ENCODE data around the gene ATP2B2.

Gene ATP2B2

GRCh38 chr3:10336761-10337160 lies 168.6 kb downstream of the ATP2B2 start:
- TF ChIP-seq, protein P1, sequence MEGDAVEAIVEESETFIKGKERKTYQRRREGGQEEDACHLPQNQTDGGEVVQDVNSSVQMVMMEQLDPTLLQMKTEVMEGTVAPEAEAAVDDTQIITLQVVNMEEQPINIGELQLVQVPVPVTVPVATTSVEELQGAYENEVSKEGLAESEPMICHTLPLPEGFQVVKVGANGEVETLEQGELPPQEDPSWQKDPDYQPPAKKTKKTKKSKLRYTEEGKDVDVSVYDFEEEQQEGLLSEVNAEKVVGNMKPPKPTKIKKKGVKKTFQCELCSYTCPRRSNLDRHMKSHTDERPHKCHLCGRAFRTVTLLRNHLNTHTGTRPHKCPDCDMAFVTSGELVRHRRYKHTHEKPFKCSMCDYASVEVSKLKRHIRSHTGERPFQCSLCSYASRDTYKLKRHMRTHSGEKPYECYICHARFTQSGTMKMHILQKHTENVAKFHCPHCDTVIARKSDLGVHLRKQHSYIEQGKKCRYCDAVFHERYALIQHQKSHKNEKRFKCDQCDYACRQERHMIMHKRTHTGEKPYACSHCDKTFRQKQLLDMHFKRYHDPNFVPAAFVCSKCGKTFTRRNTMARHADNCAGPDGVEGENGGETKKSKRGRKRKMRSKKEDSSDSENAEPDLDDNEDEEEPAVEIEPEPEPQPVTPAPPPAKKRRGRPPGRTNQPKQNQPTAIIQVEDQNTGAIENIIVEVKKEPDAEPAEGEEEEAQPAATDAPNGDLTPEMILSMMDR (IDR thresholded peaks at IDR 0.05; ENCODE audit: low read depth, low read length, missing control alignments), result no peak
- H3K4me3 ChIP-seq (ENCODE audit: low read depth, low read length), result no peak overlapping the region
- no peak for DNase-seq (ENCODE audit: low read depth)
- in situ Hi-C loops (cut with HindIII; ENCODE audit: low sequenced_read_pairs), result loop anchor here (25.0 kb wide), 1 partner anchor 376 kb away; no protein-coding TSS in a partner anchor

- in situ Hi-C loops (cut with HindIII; ENCODE audit: low sequenced_read_pairs), result loop anchor here (25.0 kb wide), 1 partner anchor 376 kb away; no protein-coding TSS in a partner anchor
These were observed 169.3 kb downstream of the ATP2B2 start for GRCh38 chr3:10335871-10336622.

GRCh38 chr3:10335190-10335738 lies 170.1 kb downstream of the ATP2B2 start:
- no peak overlapping the region for H3K4me3 ChIP-seq (ENCODE audit: low read depth, low read length)
- in situ Hi-C loops (cut with HindIII; ENCODE audit: low sequenced_read_pairs), result loop anchor here (25.0 kb wide), 1 partner anchor 377 kb away; no protein-coding TSS in a partner anchor
- TF ChIP-seq, protein P1 (IDR thresholded peaks at IDR 0.05; ENCODE audit: low read depth, low read length, missing control alignments), result no peak
- DNase-seq (ENCODE audit: low read depth), result no peak

More at GRCh38 chr3:10335871-10336622, 169.3 kb downstream of the ATP2B2 start:
- DNase-seq (ENCODE audit: low read depth), result no peak
- H3K4me3 ChIP-seq (ENCODE audit: low read depth, low read length), result no peak overlapping the region
- TF ChIP-seq, protein P1 (IDR thresholded peaks at IDR 0.05; ENCODE audit: low read depth, low read length, missing control alignments), result no peak

DNA sequence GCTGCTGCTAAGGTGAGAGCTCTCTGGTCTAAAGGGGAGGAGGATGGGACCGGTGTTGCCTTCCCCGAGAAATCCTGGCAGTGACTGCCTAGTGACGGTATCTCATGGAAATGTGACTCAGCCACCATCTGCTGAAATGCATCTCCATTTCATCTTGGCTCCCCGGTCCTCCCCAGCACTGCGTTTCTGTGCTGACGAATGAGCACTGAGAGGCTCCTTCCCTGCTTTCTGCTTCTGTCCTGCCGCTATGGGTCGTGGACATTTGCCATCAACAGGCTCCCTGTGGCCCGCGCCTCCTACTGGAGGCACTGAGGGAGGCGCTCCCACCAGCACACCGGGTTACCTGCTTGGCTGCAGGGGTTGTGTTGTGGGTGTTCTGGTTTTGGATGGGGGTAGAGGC lies 170.9 kb downstream of the ATP2B2 start:
- H3K4me3 ChIP-seq (ENCODE audit: low read depth, low read length), result no peak overlapping the region
- in situ Hi-C loops (cut with HindIII; ENCODE audit: low sequenced_read_pairs), result loop anchor here (25.0 kb wide), 1 partner anchor 378 kb away; no protein-coding TSS in a partner anchor
- TF ChIP-seq, protein P1 (IDR thresholded peaks at IDR 0.05; ENCODE audit: low read depth, low read length, missing control alignments), result no peak
- no peak for DNase-seq (ENCODE audit: low read depth)

GRCh38 chr3:10334042-10334441 lies 171.3 kb downstream of the ATP2B2 start:
- H3K4me3 ChIP-seq (ENCODE audit: low read depth, low read length), result no peak overlapping the region
- TF ChIP-seq, protein P1 (IDR thresholded peaks at IDR 0.05; ENCODE audit: low read depth, low read length, missing control alignments), result no peak
- in situ Hi-C loops (cut with HindIII; ENCODE audit: low sequenced_read_pairs), result loop anchor here (25.0 kb wide), 1 partner anchor 378 kb away; no protein-coding TSS in a partner anchor
- DNase-seq (ENCODE audit: low read depth), result no peak

- in situ Hi-C loops (cut with HindIII; ENCODE audit: low sequenced_read_pairs), result loop anchor here (25.0 kb wide), 1 partner anchor 379 kb away; no protein-coding TSS in a partner anchor
- no peak for DNase-seq (ENCODE audit: low read depth)
- no peak overlapping the region for H3K4me3 ChIP-seq (ENCODE audit: low read depth, low read length)
- TF ChIP-seq, protein P1 (IDR thresholded peaks at IDR 0.05; ENCODE audit: low read depth, low read length, missing control alignments), result no peak
These were observed 172.1 kb downstream of the ATP2B2 start for GRCh38 chr3:10333349-10333650.
